GM12878 (cell line): ENCODE data around the gene C14orf93.

Source experiments
- CTCF ChIP-seq, 3 experiments: IDR thresholded peaks in 2 of 3; conservative IDR thresholded peaks in 1 of 3; 2 replicates each; pipeline ENCODE4 v1.5.1; 2011; ENCODE audit warnings: low read depth in 3 of 3, low read length in 3 of 3, mild to moderate bottlenecking in 3 of 3, control low read depth in 2 of 3, moderate library complexity in 2 of 3, inconsistent platforms in 1 of 3, mixed read lengths in 1 of 3; ENCODE audit not compliant: control insufficient read depth in 2 of 3, insufficient read depth in 1 of 3; ENCODE audit errors: extremely low read depth in 1 of 3
- SMARCA5 ChIP-seq: fragments of 450-650 bp; IDR thresholded peaks from 2 replicates; pipeline ENCODE4 v1.6.1; 2017; ENCODE audit warnings: mild to moderate bottlenecking
- YY1 ChIP-seq: IDR thresholded peaks from 2 replicates; pipeline ENCODE4 v1.6.1; 2011; ENCODE audit warnings: low read depth, mild to moderate bottlenecking, low read length

DNA sequence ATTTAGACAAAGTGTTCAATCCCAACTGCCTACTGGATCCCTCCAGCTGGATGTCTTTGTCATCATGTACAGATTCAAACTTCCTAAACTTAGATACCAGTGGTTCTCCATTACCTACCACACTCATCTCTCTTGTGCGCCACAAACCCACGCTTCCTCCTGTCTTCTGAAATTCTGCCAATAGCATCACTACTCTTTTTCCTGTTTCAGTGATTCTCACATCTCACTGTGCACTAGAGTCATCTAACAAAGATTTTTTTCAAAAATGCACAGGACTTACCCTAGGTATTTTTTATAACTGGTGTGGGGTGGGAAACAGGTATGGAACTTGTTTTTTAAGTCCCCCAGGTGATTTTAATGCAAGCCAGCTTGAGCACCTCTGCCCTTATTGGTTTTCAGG is 18.9 kb upstream of the C14orf93 start:
- TF ChIP-seq SMARCA5: no peak
- no peak for TF ChIP-seq CTCF (IDR thresholded peaks at IDR 0.05 in 2 of 3, conservative IDR thresholded peaks at IDR 0.05 in 1 of 3; ENCODE audit: control insufficient read depth in 2 of 3, extremely low read depth in 1 of 3, insufficient read depth in 1 of 3, low read depth in 3 of 3, low read length in 3 of 3)
- TF ChIP-seq YY1: no peak
